Fibroblast of skin of left quadriceps (primary cell): ENCODE data around the gene SCNM1.
"Not testable (repeated sequence)": the region's sequence is repeated elsewhere in the genome, so short reads cannot be mapped to it uniquely, and the experiment has no call there.

Source experiments
- DNase-seq, 2 experiments: peaks; one replicate each; pipeline ENCODE4 v3.0.0-alpha.2; 2013; ENCODE audit warnings: low read depth in 2 of 2

Gene SCNM1

GRCh38 chr1:151146412-151147131 lies 19.4 kb upstream of the SCNM1 start, which contains the start of gene SEMA6C:
SEMA6C (minus strand) TSS chr1:151146631; CDS start chr1:151142621, 4,010 bp downstream.
- peak; percentile 68 to 72 for DNase-seq

- DNase-seq, result no peak
These were observed 18.8 kb upstream of the SCNM1 start for GRCh38 chr1:151147132-151147503.

DNA sequence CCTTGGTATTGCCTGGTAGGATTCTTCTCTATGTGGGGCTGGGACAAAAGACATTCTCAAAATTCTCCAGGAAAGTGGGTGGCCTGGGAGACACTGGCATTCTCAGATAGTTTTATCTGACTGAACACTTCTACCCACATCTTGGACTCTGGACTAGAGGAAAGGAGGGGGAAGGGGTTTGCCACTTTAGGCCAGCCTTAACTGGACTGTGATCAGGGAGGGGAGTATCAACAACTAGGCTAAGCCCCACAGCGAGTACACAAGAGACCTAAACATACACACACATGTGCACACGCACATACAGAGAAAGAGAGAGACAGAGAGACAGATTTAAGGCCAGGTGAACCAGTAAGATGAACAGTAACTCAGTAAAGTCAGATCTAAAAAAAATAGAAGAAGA lies 18.3 kb upstream of the SCNM1 start:
- DNase-seq, result no peak

DNA sequence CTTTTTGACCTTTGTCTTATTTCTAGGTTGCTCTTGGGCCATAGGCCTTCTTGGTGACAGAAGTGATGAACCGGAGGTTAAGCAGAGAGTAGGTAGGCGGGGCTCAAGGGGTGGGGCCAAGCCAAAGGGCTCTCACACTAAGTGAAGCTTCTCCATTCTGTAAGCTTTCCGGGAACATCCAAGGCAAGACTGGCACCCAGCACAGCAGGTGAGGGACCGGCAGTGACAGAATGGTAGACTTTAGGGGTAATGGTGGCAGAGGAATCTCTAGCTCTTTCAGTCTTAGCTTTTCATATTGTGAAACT lies 9.5 kb upstream of the SCNM1 start, which contains the start of gene TNFAIP8L2:
Gene TNFAIP8L2 (plus strand): TSS at position 135 of the 305 bp plus-strand sequence. CDS start 2,049 bp downstream, outside the sequence.
- no peak for DNase-seq

GRCh38 chr1:151157067-151157531 lies 8.8 kb upstream of the SCNM1 start:
- no peak for DNase-seq

GRCh38 chr1:151158326-151158725 lies 7.6 kb upstream of the SCNM1 start:
- no peak for DNase-seq

DNA sequence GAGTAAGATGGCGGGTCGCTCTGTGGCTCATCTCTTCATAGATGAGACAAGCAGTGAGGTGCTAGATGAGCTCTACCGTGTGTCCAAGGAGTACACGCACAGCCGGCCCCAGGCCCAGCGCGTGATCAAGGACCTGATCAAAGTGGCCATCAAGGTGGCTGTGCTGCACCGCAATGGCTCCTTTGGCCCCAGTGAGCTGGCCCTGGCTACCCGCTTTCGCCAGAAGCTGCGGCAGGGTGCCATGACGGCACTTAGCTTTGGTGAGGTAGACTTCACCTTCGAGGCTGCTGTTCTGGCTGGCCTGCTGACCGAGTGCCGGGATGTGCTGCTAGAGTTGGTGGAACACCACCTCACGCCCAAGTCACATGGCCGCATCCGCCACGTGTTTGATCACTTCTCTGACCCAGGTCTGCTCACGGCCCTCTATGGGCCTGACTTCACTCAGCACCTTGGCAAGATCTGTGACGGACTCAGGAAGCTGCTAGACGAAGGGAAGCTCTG lies 7.1 kb upstream of the SCNM1 start:
- no peak for DNase-seq

- no peak for DNase-seq
These were observed 6.6 kb upstream of the SCNM1 start for GRCh38 chr1:151159373-151159772.

- no peak for DNase-seq
These were observed 1.1 kb upstream of the SCNM1 start for GRCh38 chr1:151164732-151165280.

- DNase-seq, result peak; percentile 30 to 36
These were observed 635 bp upstream of the SCNM1 start for GRCh38 chr1:151165281-151165737.

DNA sequence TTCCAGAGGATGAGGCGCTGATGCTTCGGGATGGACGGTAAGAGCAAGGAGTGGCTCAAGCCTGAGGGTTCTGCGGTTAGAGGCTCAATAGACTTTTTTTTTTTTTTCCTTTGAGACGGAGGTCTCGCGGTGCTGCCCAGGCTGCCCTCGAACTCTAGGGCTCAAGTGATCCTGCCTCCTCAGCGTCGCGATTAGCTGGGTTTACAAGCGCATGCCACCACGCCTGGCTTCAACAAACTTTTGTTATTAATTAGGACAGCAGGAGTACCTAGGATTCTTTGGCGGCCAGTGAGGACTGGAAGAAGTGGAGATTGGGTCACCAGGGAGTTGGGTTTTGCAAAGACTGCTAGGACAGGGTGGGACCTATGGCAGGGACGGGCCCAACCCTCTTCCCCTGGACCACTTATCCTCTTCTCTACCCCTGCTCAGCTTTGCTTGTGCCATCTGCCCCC lies 587 bp downstream of the SCNM1 start:
- peak; percentile 14 to 27 for DNase-seq

- no peak for DNase-seq
These were observed 1.2 kb downstream of the SCNM1 start for GRCh38 chr1:151167116-151167515.

- no peak for DNase-seq
These were observed 5.2 kb downstream of the SCNM1 start for GRCh38 chr1:151171190-151171589.

DNA sequence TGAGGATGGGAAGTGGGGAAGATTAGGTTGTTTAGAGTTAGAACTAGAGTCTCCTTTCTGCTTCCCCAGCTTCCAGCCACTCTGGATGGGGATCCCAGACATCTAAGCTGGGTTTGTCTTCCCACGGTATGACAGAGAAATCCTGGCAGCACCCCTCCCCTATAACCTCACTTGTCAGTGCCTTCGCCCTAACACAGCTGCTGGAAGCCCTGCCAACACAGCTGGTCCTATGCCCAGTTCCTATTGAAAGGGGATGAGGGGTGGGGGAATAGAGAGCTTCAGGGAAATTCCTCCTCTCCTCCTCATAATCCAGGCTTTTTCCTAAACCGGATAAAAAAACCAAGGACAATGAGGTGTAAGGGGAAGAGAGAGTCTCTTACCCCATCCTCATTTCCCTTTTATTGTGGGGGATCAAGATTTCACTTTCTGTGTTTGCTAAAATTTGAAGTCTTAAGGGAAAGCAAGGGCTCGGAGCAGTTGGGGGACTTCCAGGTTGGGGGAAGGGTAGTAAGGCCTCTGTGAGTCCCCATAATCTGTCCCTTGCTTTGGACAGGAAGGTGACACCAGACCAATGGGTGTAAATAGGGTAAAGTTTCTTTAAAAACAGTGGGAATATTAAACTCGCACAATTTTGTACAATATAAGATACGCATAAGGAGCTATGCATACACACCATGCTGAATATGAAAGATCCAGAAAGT lies 9.2 kb downstream of the SCNM1 start:
- no peak for DNase-seq

DNA sequence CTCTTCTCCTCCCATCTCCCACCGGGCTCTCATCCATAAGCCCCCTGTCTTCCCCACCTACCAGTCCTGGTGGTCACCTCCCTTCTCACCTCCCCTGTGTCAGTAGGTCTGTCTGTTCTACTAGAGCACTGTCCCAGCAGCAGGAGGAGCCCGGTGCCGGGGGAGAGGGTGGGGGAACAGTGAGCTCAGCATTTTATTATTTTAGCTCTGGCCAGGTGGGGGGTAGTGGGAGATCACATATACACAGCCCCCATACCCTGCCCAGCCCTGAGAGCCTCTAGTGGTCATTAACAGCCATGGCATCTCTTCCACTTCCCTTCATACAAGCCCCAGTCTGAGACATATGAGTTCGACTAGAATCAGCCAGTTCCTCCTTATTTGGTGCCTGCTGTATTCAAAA lies 9.9 kb downstream of the SCNM1 start, which contains the start of gene TMOD4:
Gene TMOD4 (minus strand): TSS at position 119 of the 400 bp plus-strand sequence. CDS start 1,106 bp downstream, outside the sequence.
- DNase-seq, result no peak

- no peak for DNase-seq
These were observed 10.6 kb downstream of the SCNM1 start for GRCh38 chr1:151176514-151177045.

DNA sequence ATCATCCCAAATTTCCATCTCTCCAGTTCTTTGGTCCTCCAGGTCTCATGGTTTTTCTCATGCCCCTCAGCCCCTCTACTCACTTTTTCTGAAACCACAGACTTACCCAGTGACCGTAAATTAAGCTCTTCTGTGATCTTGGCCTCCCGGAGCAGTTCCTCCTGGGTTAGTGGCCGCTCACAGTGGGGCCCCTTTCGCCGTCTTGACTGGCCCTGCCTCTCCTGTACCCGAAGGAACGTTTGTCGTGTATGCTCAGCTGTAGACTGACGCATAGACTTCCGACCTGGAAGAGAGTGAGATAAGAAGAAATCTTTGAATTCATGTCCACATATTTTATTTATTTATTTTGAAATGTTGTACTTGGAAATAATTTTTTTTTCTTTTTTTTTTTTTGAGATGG lies 18.3 kb downstream of the SCNM1 start:
- no peak for DNase-seq

GRCh38 chr1:151187205-151187604 lies 21.3 kb downstream of the SCNM1 start:
- no peak for DNase-seq

DNA sequence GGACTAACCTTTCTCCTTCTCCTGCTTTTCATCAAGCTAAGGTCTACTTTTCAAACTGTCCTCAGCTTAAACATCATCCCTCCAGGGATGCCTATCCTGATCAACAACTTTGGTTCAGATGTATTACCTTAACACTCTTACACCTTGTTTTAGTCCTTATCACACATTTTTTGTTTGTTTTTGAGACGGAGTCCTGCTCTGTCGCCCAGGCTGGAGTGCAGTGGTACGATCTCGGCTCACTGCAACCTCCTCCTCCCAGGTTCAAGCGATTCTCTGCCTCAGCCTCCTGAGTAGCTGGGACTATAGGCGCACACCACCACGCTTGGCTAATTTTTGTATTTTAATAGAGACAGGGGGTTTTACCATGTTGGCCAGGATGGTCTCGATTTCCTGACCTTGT lies 22.7 kb downstream of the SCNM1 start:
- not testable (repeated sequence) for DNase-seq

DNA sequence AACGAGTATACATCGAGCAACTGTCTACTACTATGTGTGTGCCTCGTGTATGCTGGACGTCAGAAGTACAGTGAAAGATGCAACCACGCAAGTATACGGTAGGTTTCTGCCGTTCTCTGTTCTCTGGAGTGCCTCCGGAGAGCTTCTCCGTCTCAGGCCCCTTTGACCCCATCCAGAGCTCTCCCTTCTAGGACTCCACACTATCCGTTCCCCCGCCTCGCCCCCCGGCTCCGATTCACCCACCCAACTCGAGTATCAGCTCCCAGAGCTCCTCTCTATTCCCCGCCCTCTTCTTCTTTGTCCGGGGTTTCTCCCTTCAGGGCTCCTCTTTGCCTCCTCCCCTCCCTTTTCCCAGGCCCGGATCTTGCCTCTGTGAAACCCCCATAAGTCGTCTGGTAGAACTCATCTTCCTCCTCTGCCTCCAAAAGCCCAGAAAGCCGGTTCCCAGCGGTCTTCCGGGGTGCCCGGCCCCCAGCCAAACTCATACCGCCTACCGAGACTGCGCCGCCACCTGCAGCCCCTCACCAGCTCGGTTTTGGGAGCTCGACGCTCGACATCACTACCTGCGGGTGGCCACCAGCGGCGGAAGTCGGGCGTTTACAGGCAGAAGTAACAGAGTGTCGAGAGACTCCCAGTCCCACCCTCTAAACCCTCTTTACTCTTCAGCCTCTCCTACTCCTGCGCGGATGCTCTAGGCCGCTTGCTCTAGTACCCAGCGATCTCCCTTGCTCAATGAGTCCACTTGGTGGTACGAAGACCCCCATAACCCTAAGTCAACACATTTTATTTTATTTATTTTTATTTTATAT lies 23.9 kb downstream of the SCNM1 start, which contains the start of gene VPS72:
Gene VPS72 (minus strand): TSS at position 561 of the 809 bp plus-strand sequence. CDS start 76 bp downstream, at position 485.
- DNase-seq, result peak; percentile 72 to 75

DNA sequence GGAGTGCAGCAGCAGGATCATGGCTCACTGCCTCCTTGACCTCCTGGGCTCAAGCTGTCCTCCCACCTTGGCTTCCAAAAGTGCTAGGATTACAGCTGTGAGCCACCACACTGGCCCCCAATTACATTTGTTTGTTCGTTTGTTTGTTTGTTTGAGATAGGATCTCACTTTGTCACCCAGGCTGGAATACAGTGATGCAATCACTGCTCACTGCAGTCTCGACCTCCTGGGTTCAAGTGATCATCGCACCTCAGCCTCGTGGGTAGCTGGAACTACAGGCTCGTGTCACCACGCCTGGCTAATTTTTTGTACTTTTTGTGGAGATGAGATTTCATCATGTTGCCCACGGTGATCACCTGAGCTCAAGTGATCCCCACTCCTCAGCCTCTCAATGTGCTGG lies 26.1 kb downstream of the SCNM1 start:
- no peak for DNase-seq
